Liver (tissue), 9 donors: ENCODE data around the gene CFAP61. TPM values are rescaled to one million over a fixed set of nuclear protein-coding genes. Genes with fewer than 3 reads are reported as not detected.

Experiments used
- DNase-seq: peaks from one replicate; pipeline ENCODE4 v3.0.0-alpha.2; 2017; ENCODE audit warnings: low spot score
- H3K27ac ChIP-seq, 2 donors: one replicate each; pipeline ENCODE4 v1.7.0; 2013; ENCODE audit warnings: inconsistent platforms in 2 of 2, low read length in 2 of 2, control low read depth in 1 of 2, low read depth in 1 of 2, mild to moderate bottlenecking in 1 of 2
- H3K27me3 ChIP-seq, 4 donors: one replicate each; pipeline versions ENCODE4 v1.6.1 to v1.7.0; 2013; ENCODE audit warnings: low read length in 3 of 4, inconsistent platforms in 1 of 4, mild to moderate bottlenecking in 1 of 4, moderate library complexity in 1 of 4; ENCODE audit not compliant: control insufficient read depth in 4 of 4, insufficient read depth in 4 of 4
- H3K36me3 ChIP-seq, 4 donors: one replicate each; pipeline versions ENCODE4 v1.6.1 to v1.7.0; 2013; ENCODE audit warnings: low read length in 3 of 4, mild to moderate bottlenecking in 3 of 4, low read depth in 1 of 4, moderate library complexity in 1 of 4; ENCODE audit not compliant: control insufficient read depth in 4 of 4, insufficient read depth in 3 of 4
- H3K4me1 ChIP-seq, 4 donors: one replicate each; pipeline versions ENCODE4 v1.6.1 to v1.7.0; 2013; ENCODE audit warnings: low read length in 3 of 4, mild to moderate bottlenecking in 3 of 4, moderate library complexity in 1 of 4; ENCODE audit not compliant: control insufficient read depth in 4 of 4, insufficient read depth in 4 of 4
- H3K4me3 ChIP-seq, 3 donors: one replicate each; pipeline versions ENCODE4 v1.6.1 to v1.7.0; 2013; ENCODE audit warnings: low read length in 3 of 3, control low read depth in 1 of 3, low read depth in 1 of 3, mild to moderate bottlenecking in 1 of 3
- H3K9ac ChIP-seq, 2 donors: one replicate each; pipeline ENCODE4 v1.7.0; 2013; ENCODE audit warnings: low read length in 2 of 2, mild to moderate bottlenecking in 2 of 2, moderate library complexity in 2 of 2, control low read depth in 1 of 2, low read depth in 1 of 2
- H3K9me3 ChIP-seq, 4 donors: one replicate each; pipeline versions ENCODE4 v1.6.1 to v1.7.0; 2013; ENCODE audit warnings: low read length in 3 of 4; ENCODE audit not compliant: control insufficient read depth in 4 of 4
- ATF3 ChIP-seq: IDR thresholded peaks from 2 replicates; pipeline ENCODE4 v1.6.1; 2016; ENCODE audit warnings: antibody characterized with exemption
- CTCF ChIP-seq: fragments of 150-350 bp; IDR thresholded peaks from 2 replicates; pipeline ENCODE4 v1.5.1; 2017; ENCODE audit warnings: improper control_type of control experiment, low read depth, low read length; ENCODE audit not compliant: missing input control
- EGR1 ChIP-seq, 2 donors: IDR thresholded peaks; 2 replicates each; pipeline ENCODE4 v1.6.1; 2016 to 2018; ENCODE audit warnings: antibody characterized with exemption in 2 of 2, low read depth in 2 of 2
- FOXA1 ChIP-seq: IDR thresholded peaks from 2 replicates; pipeline ENCODE4 v1.6.1; 2016; ENCODE audit warnings: antibody characterized with exemption
- GABPA ChIP-seq, 2 donors: IDR thresholded peaks in 1 of 2; conservative IDR thresholded peaks in 1 of 2; 2 replicates each; pipeline ENCODE4 v1.6.1; 2016; ENCODE audit warnings: antibody characterized with exemption in 2 of 2, mild to moderate bottlenecking in 1 of 2, moderate library complexity in 1 of 2
- HNF4A ChIP-seq, 2 donors: conservative IDR thresholded peaks; 2 replicates each; pipeline ENCODE4 v1.6.1; 2016; ENCODE audit warnings: antibody characterized with exemption in 2 of 2, mild to moderate bottlenecking in 2 of 2
- HNF4G ChIP-seq: IDR thresholded peaks from 2 replicates; pipeline ENCODE4 v1.6.1; 2016; ENCODE audit warnings: antibody characterized with exemption
- JUND ChIP-seq, 2 donors: IDR thresholded peaks; 2 replicates each; pipeline ENCODE4 v1.6.1; 2016; ENCODE audit warnings: antibody characterized with exemption in 2 of 2
- MAX ChIP-seq: IDR thresholded peaks from 2 replicates; pipeline ENCODE4 v1.6.1; 2016; ENCODE audit warnings: antibody characterized with exemption
- NR2F2 ChIP-seq: IDR thresholded peaks from 2 replicates; pipeline ENCODE4 v1.6.1; 2016; ENCODE audit warnings: antibody characterized with exemption
- RAD21 ChIP-seq, 2 donors: IDR thresholded peaks; 2 replicates each; pipeline ENCODE4 v1.6.1; 2016; ENCODE audit warnings: antibody characterized with exemption in 2 of 2, mild to moderate bottlenecking in 2 of 2
- REST ChIP-seq: IDR thresholded peaks from 2 replicates; pipeline ENCODE4 v1.6.1; 2016; ENCODE audit warnings: antibody characterized with exemption, mild to moderate bottlenecking
- RXRA ChIP-seq, 2 donors: IDR thresholded peaks; 2 replicates each; pipeline ENCODE4 v1.6.1; 2017 to 2018; ENCODE audit warnings: antibody characterized with exemption in 2 of 2, mild to moderate bottlenecking in 1 of 2
- SP1 ChIP-seq: IDR thresholded peaks from 2 replicates; pipeline ENCODE4 v1.6.1; 2018; ENCODE audit warnings: antibody characterized with exemption, mild to moderate bottlenecking
- TAF1 ChIP-seq: conservative IDR thresholded peaks from 2 replicates; pipeline ENCODE4 v1.6.1; 2016; ENCODE audit warnings: antibody characterized with exemption, mild to moderate bottlenecking
- YY1 ChIP-seq: IDR thresholded peaks from 2 replicates; pipeline ENCODE4 v1.6.1; 2016; ENCODE audit warnings: antibody characterized with exemption, mild to moderate bottlenecking
- WGBS: extraction: QIAGEN DNeasy Blood & Tissue Kit; methylation state at CpG from one replicate; pipeline ENCODE4 v1.1.7; 2013; 5-methylcytosine and 5-hydroxymethylcytosine counted together
- polyA plus RNA-seq, 2 donors: library from polyadenylated mRNA; stranded (reverse) in 1 of 2; unstranded in 1 of 2; fragments of 200-250 nt in 1 of 2; fragments of >200 nt in 1 of 2; fragmentation: Nextera tagmentation in 1 of 2; extraction: Ambion mirVana in 1 of 2; gene quantifications; one replicate each; pipeline versions ENCODE4 v1.2.1 to v1.2.3, GENCODE V29; 2013 to 2015
- total RNA-seq, 2 donors: library from RNA; depleted of rRNA; stranded (reverse); fragments of >200 nt; gene quantifications; one replicate each; pipeline ENCODE4 v1.2.3, GENCODE V29; 2014
- donor health status: healthy.
- donor health status: healthy.
- donor health status: healthy.
- donor health status: healthy.
- donor health status: healthy.

The CFAP61 gene
- total and polyA plus RNA-seq, 4 donors = 0.05 TPM; not detected in 3

GRCh38 chr20:20318365-20319161, 266.2 kb downstream of the CFAP61 start:
- DNase-seq = no peak
- no peak overlapping the region for H3K27ac ChIP-seq
- no peak overlapping the region for H3K4me3 ChIP-seq
- H3K36me3 ChIP-seq = no peaks in the 10 kb centered on the region
- no peak overlapping the region for H3K9ac ChIP-seq
- peaks cover 0 to 9% (median 5%) of the 10 kb centered on the region in 4 donors for H3K9me3 ChIP-seq
- 84% methylated on average over 9 of the region's 9 CpGs for WGBS
- TF ChIP-seq NR2F2 (no peak), RXRA (IDR thresholded peaks at IDR 0.05) (no peak), REST (no peak)
- no peaks in the 10 kb centered on the region for H3K27me3 ChIP-seq
- no peaks in the 10 kb centered on the region for H3K4me1 ChIP-seq

- H3K9ac ChIP-seq = no peak overlapping the region
- no peak overlapping the region for H3K4me3 ChIP-seq
- H3K4me1 ChIP-seq = no peaks in the 10 kb centered on the region
- H3K9me3 ChIP-seq = peaks cover 0 to 9% (median 5%) of the 10 kb centered on the region in 4 donors
- no peaks in the 10 kb centered on the region for H3K36me3 ChIP-seq
- DNase-seq = no peak
- H3K27ac ChIP-seq = no peak overlapping the region
- TF ChIP-seq SP1 = no peak
- TF ChIP-seq FOXA1 = no peak
- TF ChIP-seq YY1 = no peak
- TF ChIP-seq RXRA (IDR thresholded peaks at IDR 0.05) = no peak
- TF ChIP-seq ATF3 = no peak
- no peak for TF ChIP-seq CTCF
- no peak for TF ChIP-seq JUND (IDR thresholded peaks at IDR 0.05)
- TF ChIP-seq HNF4A (conservative IDR thresholded peaks at IDR 0.05) = no peak
- H3K27me3 ChIP-seq = no peaks in the 10 kb centered on the region
- WGBS = 41% methylated on average over 1 of the region's 1 CpG
Observed at GRCh38 chr20:20321134-20321533, 268.8 kb downstream of the CFAP61 start.

GRCh38 chr20:20321917-20322316, 269.6 kb downstream of the CFAP61 start:
- no peaks in the 10 kb centered on the region for H3K36me3 ChIP-seq
- 93% methylated on average over 1 of the region's 1 CpG for WGBS

More at GRCh38 chr20:20321917-20322316, 269.6 kb downstream of the CFAP61 start:
- DNase-seq = no peak
- no peaks in the 10 kb centered on the region for H3K27me3 ChIP-seq
- H3K9me3 ChIP-seq = peaks cover 0 to 9% (median 5%) of the 10 kb centered on the region in 4 donors
- H3K4me1 ChIP-seq = no peaks in the 10 kb centered on the region
- no peak overlapping the region for H3K9ac ChIP-seq
- TF ChIP-seq YY1 (no peak), HNF4A (conservative IDR thresholded peaks at IDR 0.05) (no peak), MAX (no peak), EGR1 (IDR thresholded peaks at IDR 0.05; ENCODE audit: low read depth in 2 of 2) (no peak), REST (no peak), RXRA (IDR thresholded peaks at IDR 0.05) (no peak), ATF3 (no peak), NR2F2 (no peak), TAF1 (no peak), RAD21 (IDR thresholded peaks at IDR 0.05) (no peak), FOXA1 (no peak), GABPA (IDR thresholded peaks at IDR 0.05 in 1 of 2, conservative IDR thresholded peaks at IDR 0.05 in 1 of 2) (no peak), JUND (IDR thresholded peaks at IDR 0.05) (no peak), HNF4G (no peak)
- no peak overlapping the region for H3K4me3 ChIP-seq
- no peak overlapping the region for H3K27ac ChIP-seq
